Endothelial cell of umbilical vein (primary cell): Measurements from ENCODE around the gene NPC1L1. TPM values are rescaled to one million over a fixed set of nuclear protein-coding genes. Genes with fewer than 3 reads are reported as not detected.

Experiments
- BruUV-seq: library from RNA; stranded (reverse); fragments of 400-500 nt; replicated peaks from 2 replicates; lab custom pipeline; 2021; lab: Mats Ljungman, UMichigan
- CTCF ChIA-PET: fragments of 300-600, 350-600 bp; sonication (Branson Sonifier 250); formaldehyde crosslinking; loops from one replicate; lab custom pipeline; 2021; ENCODE audit warnings: antibody characterized with exemption, inconsistent platforms; lab: Charles Lee
- POLR2A ChIA-PET: fragments of 300-600, 350-600 bp; sonication (Branson Sonifier 250); formaldehyde crosslinking; loops from one replicate; lab custom pipeline; 2021; ENCODE audit warnings: antibody characterized with exemption, inconsistent platforms; lab: Charles Lee
- DNase-seq: peaks from one replicate; pipeline ENCODE4 v3.0.0-alpha.2; 2011; ENCODE audit warnings: low read depth, low spot score
- FAIRE-seq: peaks from 2 replicates; lab custom pipeline; 2011; peaks lifted over from hg19 to GRCh38; lab: Jason Lieb, UNC
- H2AFZ ChIP-seq: 2 replicates; pipeline ENCODE4 v1.6.0; 2012; ENCODE audit warnings: low read depth, low read length, control low read depth, inconsistent platforms
- H3K27ac ChIP-seq: 2 replicates; pipeline ENCODE4 v1.5.1; 2011; ENCODE audit warnings: low read depth, mild to moderate bottlenecking, control low read depth, low read length, moderate library complexity; ENCODE audit not compliant: insufficient read depth
- H3K27me3 ChIP-seq, 2 experiments: 2 replicates each; pipeline versions ENCODE4 v1.6.0 to v1.6.1; 2011; ENCODE audit warnings: low read length in 2 of 2, mixed read lengths in 1 of 2; ENCODE audit not compliant: control insufficient read depth in 2 of 2, insufficient read depth in 2 of 2
- H3K36me3 ChIP-seq, 2 experiments: 2 replicates in 1 of 2; 3 replicates in 1 of 2; pipeline ENCODE4 v1.5.1; 2011; ENCODE audit warnings: low read length in 2 of 2, mild to moderate bottlenecking in 1 of 2, moderate library complexity in 1 of 2; ENCODE audit not compliant: control insufficient read depth in 2 of 2, insufficient read depth in 2 of 2; ENCODE audit errors: extremely low read depth in 1 of 2
- H3K4me1 ChIP-seq: 3 replicates; pipeline ENCODE4 v1.5.1; 2011; ENCODE audit warnings: mild to moderate bottlenecking, low read length; ENCODE audit not compliant: control insufficient read depth, insufficient read depth; ENCODE audit errors: extremely low read depth
- H3K4me2 ChIP-seq: 2 replicates; pipeline ENCODE4 v1.6.1; 2011; ENCODE audit warnings: low read length, control low read depth, mixed read lengths; ENCODE audit not compliant: insufficient read depth
- H3K4me3 ChIP-seq, 3 experiments: fragments of 200-600 bp in 1 of 3; sonication (generic), shearing (Covaris generic) in 1 of 3; replicated peaks in 1 of 3; 2 replicates each; pipeline ENCODE4 v1.5.1; 2011 to 2016; ENCODE audit warnings: control low read depth in 3 of 3, low read length in 3 of 3, mild to moderate bottlenecking in 2 of 3, inconsistent platforms in 1 of 3, low read depth in 1 of 3, moderate library complexity in 1 of 3; ENCODE audit not compliant: insufficient read depth in 1 of 3
- H3K79me2 ChIP-seq: 2 replicates; pipeline ENCODE4 v1.6.0; 2012; ENCODE audit warnings: low read length, inconsistent platforms; ENCODE audit not compliant: control insufficient read depth, insufficient read depth
- H3K9ac ChIP-seq: replicated peaks from 2 replicates; pipeline ENCODE3; 2011; ENCODE audit warnings: low read length, control low read depth; ENCODE audit not compliant: insufficient read depth; ENCODE audit errors: extremely low read depth
- H3K9me1 ChIP-seq: replicated peaks from 3 replicates; pipeline ENCODE4 v1.6.0; 2011; ENCODE audit warnings: mild to moderate bottlenecking, low read length; ENCODE audit not compliant: control insufficient read depth, insufficient read depth; ENCODE audit errors: extremely low read depth
- H3K9me3 ChIP-seq: replicated peaks from 2 replicates; pipeline ENCODE4 v1.5.1; 2012; ENCODE audit warnings: low read length, inconsistent platforms; ENCODE audit not compliant: control insufficient read depth, insufficient read depth
- H4K20me1 ChIP-seq: replicated peaks from 2 replicates; pipeline ENCODE3; 2011; ENCODE audit warnings: mild to moderate bottlenecking, low read length; ENCODE audit not compliant: control insufficient read depth, insufficient read depth; ENCODE audit errors: extremely low read depth
- EZH2 ChIP-seq: IDR thresholded peaks from 2 replicates; pipeline ENCODE4 v1.6.1; 2012; ENCODE audit warnings: borderline replicate concordance, low read depth, mild to moderate bottlenecking, moderate library complexity, low read length, inconsistent platforms; ENCODE audit not compliant: severe bottlenecking
- FOS ChIP-seq: IDR thresholded peaks from 2 replicates; pipeline ENCODE4 v1.6.1; 2011; ENCODE audit warnings: mild to moderate bottlenecking, low read length, moderate library complexity, borderline replicate concordance; ENCODE audit not compliant: insufficient read depth
- GATA2 ChIP-seq: IDR thresholded peaks from 2 replicates; pipeline ENCODE4 v1.7.0; 2011; ENCODE audit warnings: low read depth, mild to moderate bottlenecking, moderate library complexity, mixed read lengths, low read length; ENCODE audit not compliant: insufficient read length, insufficient read depth
- JUN ChIP-seq: IDR thresholded peaks from 2 replicates; pipeline ENCODE4 v1.6.1; 2011; ENCODE audit warnings: borderline replicate concordance, low read depth; ENCODE audit not compliant: insufficient read length, insufficient read depth
- MYC ChIP-seq: IDR thresholded peaks from one replicate; pipeline ENCODE4 v1.6.1; 2011; ENCODE audit warnings: mild to moderate bottlenecking, low read depth, low read length
- POLR2A ChIP-seq: IDR thresholded peaks from 2 replicates; pipeline ENCODE4 v1.6.1; 2012; ENCODE audit warnings: low read depth, mild to moderate bottlenecking, control low read depth, low read length
- POLR2AphosphoS5 ChIP-seq: IDR thresholded peaks from 2 replicates; pipeline ENCODE4 v1.6.1; 2012; ENCODE audit warnings: low read depth, mild to moderate bottlenecking, control low read depth, low read length, moderate library complexity; ENCODE audit not compliant: insufficient read depth
- dilution Hi-C: fragments of 300-500 bp; cut with MboI; formaldehyde crosslinking; loops from one replicate; pipeline ENCODE4 v1.15.0; 2019; ENCODE audit warnings: low sequenced_read_pairs; ENCODE audit not compliant: extremely low pct_ligation_motif_present
- intact Hi-C: fragments of 100-400 bp; cut with micrococcal nuclease; formaldehyde crosslinking; loops from one replicate; pipeline ENCODE4 v1.10.0; 2022
- polyA plus RNA-seq, 4 experiments: library from polyadenylated mRNA; depleted of rRNA in 3 of 4; stranded (reverse) in 3 of 4; unstranded in 1 of 4; fragments of >200 nt; gene quantifications; 2 replicates each; pipeline versions ENCODE4 v1.2.1 to v1.2.3, GENCODE V29; 2011 to 2012; ENCODE audit warnings: missing spikeins in 1 of 4
- total RNA-seq: library from RNA; stranded (reverse); gene quantifications from 2 replicates; pipeline ENCODE4 v1.2.3, GENCODE V29; 2021
- TF ChIP-seq, protein P1 (sequence below), 2 donors: IDR thresholded peaks; 1 replicate in 1 of 2; 2 replicates in 1 of 2; pipeline ENCODE4 v1.5.1; 2011; ENCODE audit warnings: low read length in 2 of 2, mild to moderate bottlenecking in 2 of 2, moderate library complexity in 2 of 2, control low read depth in 1 of 2, inconsistent platforms in 1 of 2, low read depth in 1 of 2; ENCODE audit not compliant: insufficient read depth in 1 of 2; ENCODE audit errors: extremely low read depth in 1 of 2
- TF ChIP-seq, protein P2 (sequence below): IDR thresholded peaks from 2 replicates; pipeline ENCODE4 v1.6.1; 2011; ENCODE audit not compliant: insufficient read depth, insufficient read length

The NPC1L1 gene
- total and polyA plus RNA-seq, 2 donors (not counting 3 experiments of a cell fraction or from before 2014, with no cell fraction given), result not detected

DNA sequence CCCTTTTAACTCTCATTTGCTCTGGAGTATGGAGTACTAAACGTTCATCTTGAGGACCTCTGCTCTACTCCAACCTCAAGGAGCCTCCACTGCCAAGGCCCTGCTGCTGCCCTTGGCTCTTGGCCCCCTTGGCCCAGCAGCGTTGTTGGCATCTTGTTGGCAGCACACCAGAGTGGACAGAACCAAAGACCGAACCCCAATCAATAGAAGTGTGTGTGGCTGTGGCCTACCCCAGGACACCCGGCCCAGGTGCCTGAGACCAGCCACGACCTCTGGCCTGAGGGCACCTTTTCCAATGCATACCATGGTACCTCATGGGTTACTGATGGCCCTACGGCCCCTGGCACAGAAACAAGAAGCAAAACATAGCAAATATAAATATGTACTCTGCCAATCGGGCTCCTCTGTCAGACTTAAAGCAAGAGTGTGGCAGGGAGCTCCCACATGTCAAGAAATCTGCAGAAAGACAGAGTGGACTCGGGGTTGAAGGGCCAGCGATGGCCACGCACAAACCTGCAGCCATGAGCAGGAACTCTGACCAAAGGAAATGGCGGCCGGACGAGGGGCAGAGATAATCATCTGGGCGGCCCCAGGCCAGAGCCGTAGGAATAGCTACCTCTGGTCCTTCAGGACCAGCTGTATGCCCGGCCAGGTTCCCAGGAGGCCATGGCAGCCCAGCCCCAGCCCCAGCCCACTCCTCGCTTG, 2.9 kb downstream of the NPC1L1 start:
- no peak overlapping the region for H3K9ac ChIP-seq
- no peaks in the 10 kb centered on the region for H4K20me1 ChIP-seq
- H3K4me2 ChIP-seq, result no peak overlapping the region
- BruUV-seq, result no TSS peak
- POLR2A ChIA-PET, result no interaction called here
- H3K79me2 ChIP-seq, result no peaks in the 10 kb centered on the region
- no peak overlapping the region for H2AFZ ChIP-seq
- dilution Hi-C loops, result no loop called here
- H3K4me3 ChIP-seq, result no peak overlapping the region
- FAIRE-seq (no peak), DNase-seq (no peak)
- no peak for TF ChIP-seq EZH2
- TF ChIP-seq POLR2A, result no peak
- TF ChIP-seq MYC, result no peak
- no peak for TF ChIP-seq POLR2AphosphoS5
- TF ChIP-seq JUN, result no peak
- TF ChIP-seq FOS, result no peak
- TF ChIP-seq GATA2, result no peak
- no peaks in the 10 kb centered on the region for H3K9me3 ChIP-seq
- H3K36me3 ChIP-seq, result no peaks in the 10 kb centered on the region
- no peaks in the 10 kb centered on the region for H3K27me3 ChIP-seq
- no peaks in the 10 kb centered on the region for H3K9me1 ChIP-seq
- CTCF ChIA-PET, result interaction anchor here (1.9 kb wide), 1 partner anchor 27 kb away, joined by 10 read pairs; no protein-coding TSS in a partner anchor
- H3K27ac ChIP-seq, result no peak overlapping the region
- no peaks in the 10 kb centered on the region for H3K4me1 ChIP-seq
- intact Hi-C loops, result no loop called here

DNA sequence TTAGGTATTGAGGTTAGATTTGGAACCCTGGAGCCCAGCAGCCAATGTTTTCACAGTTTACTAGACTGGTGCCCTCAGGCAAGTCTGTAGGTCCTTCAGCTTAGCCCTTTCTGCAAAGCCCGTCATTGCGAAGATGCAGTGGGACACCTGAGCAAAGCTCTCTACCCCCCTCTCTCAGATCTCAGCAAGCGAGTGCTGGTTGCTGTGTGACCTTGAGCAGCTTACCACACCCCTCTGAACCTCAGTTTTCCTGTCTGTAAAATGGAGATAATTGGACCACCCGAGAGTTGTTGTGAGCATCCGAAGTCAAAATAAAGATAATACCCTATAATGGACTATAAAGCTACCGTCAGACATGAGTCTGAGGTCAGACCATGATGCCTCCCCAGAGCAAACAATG, 3.7 kb downstream of the NPC1L1 start:
- CTCF ChIA-PET, result interaction anchor here (0.9 to 3.6 kb wide), 3 partner anchors 14 to 189 kb away, joined by 3 to 18 read pairs (median 10); no protein-coding TSS in a partner anchor
- TF ChIP-seq EZH2, result no peak
- no peak for TF ChIP-seq GATA2
- TF ChIP-seq, protein P1, sequence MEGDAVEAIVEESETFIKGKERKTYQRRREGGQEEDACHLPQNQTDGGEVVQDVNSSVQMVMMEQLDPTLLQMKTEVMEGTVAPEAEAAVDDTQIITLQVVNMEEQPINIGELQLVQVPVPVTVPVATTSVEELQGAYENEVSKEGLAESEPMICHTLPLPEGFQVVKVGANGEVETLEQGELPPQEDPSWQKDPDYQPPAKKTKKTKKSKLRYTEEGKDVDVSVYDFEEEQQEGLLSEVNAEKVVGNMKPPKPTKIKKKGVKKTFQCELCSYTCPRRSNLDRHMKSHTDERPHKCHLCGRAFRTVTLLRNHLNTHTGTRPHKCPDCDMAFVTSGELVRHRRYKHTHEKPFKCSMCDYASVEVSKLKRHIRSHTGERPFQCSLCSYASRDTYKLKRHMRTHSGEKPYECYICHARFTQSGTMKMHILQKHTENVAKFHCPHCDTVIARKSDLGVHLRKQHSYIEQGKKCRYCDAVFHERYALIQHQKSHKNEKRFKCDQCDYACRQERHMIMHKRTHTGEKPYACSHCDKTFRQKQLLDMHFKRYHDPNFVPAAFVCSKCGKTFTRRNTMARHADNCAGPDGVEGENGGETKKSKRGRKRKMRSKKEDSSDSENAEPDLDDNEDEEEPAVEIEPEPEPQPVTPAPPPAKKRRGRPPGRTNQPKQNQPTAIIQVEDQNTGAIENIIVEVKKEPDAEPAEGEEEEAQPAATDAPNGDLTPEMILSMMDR (IDR thresholded peaks at IDR 0.05; ENCODE audit: extremely low read depth in 1 of 2, insufficient read depth in 1 of 2, low read depth in 1 of 2, low read length in 2 of 2), result no peak
- TF ChIP-seq POLR2AphosphoS5, result no peak
- no peak for TF ChIP-seq JUN
- no peak for TF ChIP-seq POLR2A
- TF ChIP-seq, protein P2, sequence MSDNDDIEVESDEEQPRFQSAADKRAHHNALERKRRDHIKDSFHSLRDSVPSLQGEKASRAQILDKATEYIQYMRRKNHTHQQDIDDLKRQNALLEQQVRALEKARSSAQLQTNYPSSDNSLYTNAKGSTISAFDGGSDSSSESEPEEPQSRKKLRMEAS, result no peak
- TF ChIP-seq FOS, result no peak
- no peak for TF ChIP-seq MYC
- Histone ChIP-seq H3K27me3 (no peaks in the 10 kb centered on the region), H3K9me3 (no peaks in the 10 kb centered on the region), H3K79me2 (no peaks in the 10 kb centered on the region), H4K20me1 (no peaks in the 10 kb centered on the region), H3K9ac (no peak overlapping the region), H3K4me1 (no peaks in the 10 kb centered on the region), H2AFZ (no peak overlapping the region), H3K36me3 (no peaks in the 10 kb centered on the region), H3K4me3 (no peak overlapping the region), H3K9me1 (no peaks in the 10 kb centered on the region), H3K4me2 (no peak overlapping the region), H3K27ac (no peak overlapping the region)
- no peak for FAIRE-seq
- intact Hi-C loops (no loop called here), dilution Hi-C loops (no loop called here)
- POLR2A ChIA-PET, result no interaction called here
- BruUV-seq, result no TSS peak
- no peak for DNase-seq
